Hepatocyte (in vitro differentiated cells): ENCODE results near the gene UBE2D2. TPM values are rescaled to one million over a fixed set of nuclear protein-coding genes. Genes with fewer than 3 reads are reported as not detected.

Source experiments
- DNase-seq: peaks from one replicate; pipeline ENCODE4 v3.0.0-alpha.2; 2016; ENCODE audit warnings: low spot score
- H2AFZ ChIP-seq: fragments of 200-600 bp; sonication (generic); 2 replicates; pipeline ENCODE4 v1.6.0; 2016; ENCODE audit warnings: antibody characterized with exemption, mild to moderate bottlenecking
- H3K27ac ChIP-seq: fragments of 200-600 bp; sonication (generic); 2 replicates; pipeline ENCODE4 v1.5.1; 2016; ENCODE audit warnings: mild to moderate bottlenecking
- H3K27me3 ChIP-seq: fragments of 200-600 bp; sonication (generic); 2 replicates; pipeline ENCODE4 v1.6.1; 2016
- H3K36me3 ChIP-seq: fragments of 200-600 bp; sonication (generic); replicated peaks from 2 replicates; pipeline ENCODE4 v1.5.1; 2016; ENCODE audit warnings: low read depth; ENCODE audit not compliant: insufficient read depth
- H3K4me1 ChIP-seq: fragments of 200-600 bp; sonication (generic); 2 replicates; pipeline ENCODE4 v1.5.1; 2016; ENCODE audit warnings: mild to moderate bottlenecking, moderate library complexity; ENCODE audit not compliant: insufficient read depth
- H3K4me2 ChIP-seq: fragments of 200-600 bp; sonication (generic); 2 replicates; pipeline ENCODE4 v1.6.0; 2016
- H3K4me3 ChIP-seq: fragments of 200-600 bp; sonication (generic); 2 replicates; pipeline ENCODE4 v1.5.1; 2016; ENCODE audit warnings: mild to moderate bottlenecking
- H3K79me2 ChIP-seq: fragments of 200-600 bp; sonication (generic); 2 replicates; pipeline ENCODE4 v1.6.0; 2017; ENCODE audit warnings: mild to moderate bottlenecking
- H3K9me2 ChIP-seq: fragments of 200-600 bp; sonication (generic); replicated peaks from 2 replicates; pipeline ENCODE4 v1.6.0; 2017; ENCODE audit warnings: mild to moderate bottlenecking; ENCODE audit not compliant: insufficient read depth
- H3K9me3 ChIP-seq: fragments of 200-600 bp; sonication (generic); 2 replicates; pipeline ENCODE4 v1.5.1; 2016; ENCODE audit warnings: low read depth, mild to moderate bottlenecking
- H4K20me1 ChIP-seq: fragments of 200-600 bp; sonication (generic); 2 replicates; pipeline ENCODE4 v1.6.0; 2016; ENCODE audit warnings: mild to moderate bottlenecking; ENCODE audit not compliant: insufficient read depth, poor library complexity, severe bottlenecking
- CTCF ChIP-seq: fragments of 200-600 bp; sonication (generic); IDR thresholded peaks from 2 replicates; pipeline ENCODE4 v1.5.1; 2016; ENCODE audit warnings: antibody characterized with exemption, mild to moderate bottlenecking; ENCODE audit not compliant: poor library complexity
- EZH2 ChIP-seq: fragments of 200-600 bp; sonication (generic); IDR thresholded peaks from 2 replicates; pipeline ENCODE4 v1.6.1; 2016; ENCODE audit warnings: antibody characterized with exemption, mild to moderate bottlenecking, borderline replicate concordance
- EZH2phosphoT487 ChIP-seq: fragments of 200-600 bp; sonication (generic); IDR thresholded peaks from one replicate; pipeline ENCODE4 v1.6.1; 2018; ENCODE audit warnings: antibody characterized with exemption, mild to moderate bottlenecking, low read depth, moderate library complexity; ENCODE audit not compliant: unreplicated experiment, severe bottlenecking
- whole genome bisulfite sequencing: methylation state at CpG from one replicate; pipeline ENCODE4 v1.1.6; 2016; ENCODE audit warnings: low lambda C conversion rate; ENCODE audit errors: missing lambda C conversion rate; 5-methylcytosine and 5-hydroxymethylcytosine counted together
- polyA plus RNA-seq: library from polyadenylated mRNA; unstranded; fragments of >200 nt; fragmentation: Nextera tagmentation; extraction: Ambion mirVana; gene quantifications from 2 replicates; pipeline ENCODE4 v1.2.1, GENCODE V29; 2016
- total RNA-seq: library from RNA; depleted of rRNA; stranded (reverse); fragments of >200 nt; gene quantifications from 2 replicates; pipeline ENCODE4 v1.2.3, GENCODE V29; 2014

The UBE2D2 gene
- total and polyA plus RNA-seq, 2 experiments from 2014 or later = 85.9 to 182 TPM

GRCh38 chr5:139566611-139567010 lies 5.5 kb downstream of the UBE2D2 start:
- Histone ChIP-seq H3K27ac (no peak overlapping the region), H3K79me2 (peaks cover 100% of the 10 kb centered on the region), H3K27me3 (no peaks in the 10 kb centered on the region), H3K4me1 (peaks cover 35% of the 10 kb centered on the region), H3K4me3 (no peak overlapping the region), H3K9me2 (no peaks in the 10 kb centered on the region), H3K36me3 (no peaks in the 10 kb centered on the region), H4K20me1 (peaks cover 94% of the 10 kb centered on the region), H3K4me2 (no peak overlapping the region), H3K9me3 (no peaks in the 10 kb centered on the region), H2AFZ (no peak overlapping the region)
- no peak for TF ChIP-seq CTCF
- no peak for TF ChIP-seq EZH2
- TF ChIP-seq EZH2phosphoT487 = no peak
- WGBS = 97% methylated on average over 5 of the region's 5 CpGs
- DNase-seq = no peak

- Histone ChIP-seq H4K20me1 (peaks cover 98% of the 10 kb centered on the region), H3K79me2 (peaks cover 100% of the 10 kb centered on the region), H3K27ac (no peak overlapping the region), H3K4me1 (peaks cover 19% of the 10 kb centered on the region), H3K4me2 (no peak overlapping the region), H2AFZ (no peak overlapping the region), H3K9me2 (no peaks in the 10 kb centered on the region), H3K4me3 (no peak overlapping the region), H3K27me3 (no peaks in the 10 kb centered on the region), H3K9me3 (no peaks in the 10 kb centered on the region), H3K36me3 (no peaks in the 10 kb centered on the region)
- no peak for TF ChIP-seq EZH2phosphoT487
- TF ChIP-seq CTCF = no peak
- no peak for TF ChIP-seq EZH2
- 87% methylated on average over 2 of the region's 2 CpGs for WGBS
- no peak for DNase-seq
Observed at GRCh38 chr5:139569270-139569955, 8.3 kb downstream of the UBE2D2 start.

- Histone ChIP-seq H4K20me1 (peaks cover 97% of the 10 kb centered on the region), H3K4me2 (no peak overlapping the region), H3K36me3 (no peaks in the 10 kb centered on the region), H2AFZ (no peak overlapping the region), H3K79me2 (peaks cover 100% of the 10 kb centered on the region), H3K27me3 (no peaks in the 10 kb centered on the region), H3K27ac (no peak overlapping the region), H3K9me2 (no peaks in the 10 kb centered on the region), H3K4me3 (no peak overlapping the region), H3K4me1 (no peaks in the 10 kb centered on the region), H3K9me3 (no peaks in the 10 kb centered on the region)
- no peak for DNase-seq
- 87% methylated on average over 3 of the region's 3 CpGs for WGBS
- TF ChIP-seq CTCF (no peak), EZH2 (no peak), EZH2phosphoT487 (no peak)
Observed at GRCh38 chr5:139571543-139571942, 10.4 kb downstream of the UBE2D2 start.

- Histone ChIP-seq H3K36me3 (no peaks in the 10 kb centered on the region), H3K4me3 (no peak overlapping the region), H3K27me3 (no peaks in the 10 kb centered on the region), H2AFZ (no peak overlapping the region), H3K27ac (no peak overlapping the region), H3K79me2 (peaks cover 100% of the 10 kb centered on the region), H4K20me1 (peaks cover 97% of the 10 kb centered on the region), H3K4me1 (no peaks in the 10 kb centered on the region), H3K9me2 (no peaks in the 10 kb centered on the region), H3K9me3 (no peaks in the 10 kb centered on the region), H3K4me2 (no peak overlapping the region)
- DNase-seq = no peak
- WGBS = 84% methylated on average over 1 of the region's 1 CpG
- TF ChIP-seq EZH2phosphoT487 (no peak), EZH2 (no peak), CTCF (no peak)
Observed at GRCh38 chr5:139571966-139572365, 10.8 kb downstream of the UBE2D2 start.
